Hypothalamus (tissue), 51 donors: ENCODE results near the gene ADAMTSL3.
A peak's percentile ranks its signal among the peaks of the same experiment; 100 is the strongest.

Experiments
- DNase-seq, 51 donors: peaks; one replicate each; lab custom pipeline; 2025; lab: John Stamatoyannopoulos, UW

Gene ADAMTSL3

GRCh38 chr15:83813682-83814081 lies 159.8 kb downstream of the ADAMTSL3 start:
- no peak for DNase-seq

- DNase-seq = peak in 1 of 51 donors; percentile 14
Observed at GRCh38 chr15:83815506-83815905, 161.6 kb downstream of the ADAMTSL3 start.

GRCh38 chr15:83816124-83816883 lies 162.4 kb downstream of the ADAMTSL3 start:
- DNase-seq = no peak

GRCh38 chr15:83818591-83818990 lies 164.7 kb downstream of the ADAMTSL3 start:
- no peak for DNase-seq

- DNase-seq = no peak
Observed at GRCh38 chr15:83830381-83830780, 176.5 kb downstream of the ADAMTSL3 start.

- no peak for DNase-seq
Observed at GRCh38 chr15:83833569-83833968, 179.6 kb downstream of the ADAMTSL3 start.

- no peak for DNase-seq
Observed at GRCh38 chr15:83835479-83835878, 181.6 kb downstream of the ADAMTSL3 start.

GRCh38 chr15:83837945-83838571 lies 184.1 kb downstream of the ADAMTSL3 start:
- DNase-seq = peak in 37 of 51 donors; percentile 1 to 71 (median 26)

- DNase-seq = no peak
Observed at GRCh38 chr15:83838763-83839162, 184.8 kb downstream of the ADAMTSL3 start.

- no peak for DNase-seq
Observed at GRCh38 chr15:83842281-83842680, 188.4 kb downstream of the ADAMTSL3 start.

- DNase-seq = peak in 1 of 51 donors; percentile 10
Observed at GRCh38 chr15:83843471-83843871, 189.5 kb downstream of the ADAMTSL3 start.

GRCh38 chr15:83844742-83845141 lies 190.8 kb downstream of the ADAMTSL3 start:
- DNase-seq = no peak

- DNase-seq = no peak
Observed at GRCh38 chr15:83845230-83845629, 191.3 kb downstream of the ADAMTSL3 start.

- DNase-seq = no peak
Observed at GRCh38 chr15:83846847-83847246, 192.9 kb downstream of the ADAMTSL3 start.

- no peak for DNase-seq
Observed at GRCh38 chr15:83848315-83849050, 194.6 kb downstream of the ADAMTSL3 start.

- no peak for DNase-seq
Observed at GRCh38 chr15:83850015-83850414, 196.1 kb downstream of the ADAMTSL3 start.

- DNase-seq = no peak
Observed at GRCh38 chr15:83850501-83851245, 196.8 kb downstream of the ADAMTSL3 start.

GRCh38 chr15:83853232-83853631 lies 199.3 kb downstream of the ADAMTSL3 start:
- DNase-seq = no peak

- DNase-seq = no peak
Observed at GRCh38 chr15:83854321-83854720, 200.4 kb downstream of the ADAMTSL3 start.

- DNase-seq = no peak
Observed at GRCh38 chr15:83854950-83855707, 201.2 kb downstream of the ADAMTSL3 start.
